Head of caudate nucleus (tissue), 42 donors: Measurements from ENCODE around the gene SLC4A5.
A peak's percentile ranks its signal among the peaks of the same experiment; 100 is the strongest.
"Not testable (repeated sequence)": the region's sequence is repeated elsewhere in the genome, so short reads cannot be mapped to it uniquely, and the experiment has no call there.

Experiments
- DNase-seq, 42 donors: peaks; one replicate each; pipeline versions ENCODE4 v3.0.0 to v3.0.0-alpha.2; 2020 to 2021; ENCODE audit warnings: mixed read lengths in 7 of 42
- intact Hi-C: fragments of 100-400 bp; cut with DNase I; formaldehyde crosslinking; loops from one replicate; pipeline ENCODE4 v1.15.0; 2022

Gene SLC4A5

GRCh38 chr2:74221604-74222299, 121.5 kb downstream of the SLC4A5 start:
- no peak for DNase-seq
- intact Hi-C loops: no loop called here

GRCh38 chr2:74221091-74221490, 122.1 kb downstream of the SLC4A5 start:
- intact Hi-C loops: no loop called here
- DNase-seq: no peak

GRCh38 chr2:74219846-74220486, 123.2 kb downstream of the SLC4A5 start:
- DNase-seq: no peak
- intact Hi-C loops: no loop called here

GRCh38 chr2:74216642-74217041, 126.6 kb downstream of the SLC4A5 start:
- intact Hi-C loops: no loop called here
- peak in 1 of 42 donors; percentile 11 for DNase-seq

GRCh38 chr2:74215771-74216170, 127.4 kb downstream of the SLC4A5 start:
- intact Hi-C loops, DNase-seq: not testable (repeated sequence)

GRCh38 chr2:74212702-74213410, 130.4 kb downstream of the SLC4A5 start:
- DNase-seq: no peak
- intact Hi-C loops: no loop called here

GRCh38 chr2:74206180-74206688, 137.0 kb downstream of the SLC4A5 start:
- no peak for DNase-seq
- intact Hi-C loops: no loop called here

GRCh38 chr2:74205596-74205995, 137.6 kb downstream of the SLC4A5 start:
- DNase-seq: no peak
- intact Hi-C loops: no loop called here

- no peak for DNase-seq
- intact Hi-C loops: no loop called here
Observed at GRCh38 chr2:74205113-74205512, 138.1 kb downstream of the SLC4A5 start.

GRCh38 chr2:74204436-74204835, 138.8 kb downstream of the SLC4A5 start:
- intact Hi-C loops: no loop called here
- no peak for DNase-seq

- DNase-seq: no peak
Observed at GRCh38 chr2:74201596-74201995, 141.6 kb downstream of the SLC4A5 start.

GRCh38 chr2:74201196-74201595, 142.0 kb downstream of the SLC4A5 start:
- intact Hi-C loops: no loop called here
- peak in 1 of 42 donors; percentile 36 for DNase-seq

More at GRCh38 chr2:74201596-74201995, 141.6 kb downstream of the SLC4A5 start:
- intact Hi-C loops: no loop called here

GRCh38 chr2:74199871-74200305, 143.3 kb downstream of the SLC4A5 start:
- intact Hi-C loops: no loop called here
- DNase-seq: peak in 2 of 42 donors; percentile 3 to 35

GRCh38 chr2:74199275-74199701, 143.9 kb downstream of the SLC4A5 start:
- DNase-seq: no peak
- intact Hi-C loops: no loop called here

GRCh38 chr2:74198461-74199274, 144.5 kb downstream of the SLC4A5 start, which contains the start of gene MTHFD2:
MTHFD2 (plus strand) TSS chr2:74198615; CDS start chr2:74198642, 27 bp downstream.
- peak; percentile 61 to 93 (median 83) for DNase-seq
- intact Hi-C loops: no loop called here

GRCh38 chr2:74198023-74198460, 145.2 kb downstream of the SLC4A5 start:
- DNase-seq: peak in 1 of 42 donors; percentile 65
- intact Hi-C loops: no loop called here

- no peak for DNase-seq
- intact Hi-C loops: no loop called here
Observed at GRCh38 chr2:74197049-74197448, 146.2 kb downstream of the SLC4A5 start.

GRCh38 chr2:74194799-74195198, 148.4 kb downstream of the SLC4A5 start:
- DNase-seq: no peak
- intact Hi-C loops: no loop called here
